OCI-LY3 (cell line): ENCODE measurements around the gene RALY.

Experiments used
- CTCF ChIP-seq: fragments of 200-600, 300-600 bp; sonication (generic); IDR thresholded peaks from 2 replicates; pipeline ENCODE4 v1.5.1; 2014; ENCODE audit warnings: antibody characterized with exemption, low read length, low read depth
- EZH2phosphoT487 ChIP-seq: fragments of 200-600 bp; shearing (Covaris generic); IDR thresholded peaks from 2 replicates; pipeline ENCODE4 v1.6.1; 2018; ENCODE audit warnings: antibody characterized with exemption, mixed run types, low read depth

GRCh38 chr20:34030456-34030855 lies 36.7 kb downstream of the RALY start:
- TF ChIP-seq CTCF, result no peak
- TF ChIP-seq EZH2phosphoT487, result no peak
